Femur (tissue), 1 donor: ENCODE results near the gene EXOC2.

Experiments used
- DNase-seq: peaks from one replicate; pipeline ENCODE4 v3.0.0-alpha.2; 2017

Gene EXOC2

DNA sequence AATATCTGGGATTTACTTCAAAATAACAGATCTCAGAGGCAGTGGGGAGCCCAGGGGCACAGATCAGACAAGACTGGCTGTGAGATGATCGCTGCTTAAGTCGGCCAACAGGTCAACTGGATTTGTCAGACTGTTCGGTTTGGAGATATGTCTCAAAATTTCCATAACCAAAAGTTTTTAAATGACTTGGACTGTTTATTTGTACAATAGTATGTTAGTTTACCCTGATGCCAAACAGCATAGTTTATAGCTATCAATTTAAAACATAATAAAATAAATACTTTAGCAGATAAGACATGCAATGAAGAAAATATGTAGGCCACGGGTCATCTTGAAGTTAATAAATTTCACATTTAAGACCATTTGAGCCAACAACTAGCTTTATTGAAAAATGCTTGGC is 174.7 kb downstream of the EXOC2 start:
- DNase-seq = no peak

DNA sequence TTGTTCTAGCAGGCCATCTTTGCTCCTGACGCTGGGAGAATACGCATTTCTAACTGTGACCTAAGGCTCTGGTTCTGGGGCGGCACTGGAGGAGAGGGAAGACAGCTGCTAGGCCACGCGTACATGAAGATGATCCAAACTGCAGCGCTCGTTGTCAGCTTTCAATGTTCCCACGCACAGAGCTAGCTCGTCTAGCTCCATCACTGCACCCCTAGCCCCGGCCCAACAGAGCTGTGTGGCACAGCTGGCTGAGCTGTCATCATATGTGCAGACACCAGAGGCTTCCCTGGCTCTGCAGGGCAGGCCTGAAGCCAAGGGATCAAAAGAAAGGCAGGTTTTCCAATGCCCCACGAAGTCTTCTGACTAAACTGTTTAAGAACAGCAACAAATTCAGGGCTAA is 176.7 kb downstream of the EXOC2 start:
- no peak for DNase-seq

- DNase-seq = no peak
Observed at GRCh38 chr6:515267-515666, 177.7 kb downstream of the EXOC2 start.

- no peak for DNase-seq
Observed at GRCh38 chr6:514396-514978, 178.5 kb downstream of the EXOC2 start.

- DNase-seq = no peak
Observed at GRCh38 chr6:513961-514360, 179.0 kb downstream of the EXOC2 start.

DNA sequence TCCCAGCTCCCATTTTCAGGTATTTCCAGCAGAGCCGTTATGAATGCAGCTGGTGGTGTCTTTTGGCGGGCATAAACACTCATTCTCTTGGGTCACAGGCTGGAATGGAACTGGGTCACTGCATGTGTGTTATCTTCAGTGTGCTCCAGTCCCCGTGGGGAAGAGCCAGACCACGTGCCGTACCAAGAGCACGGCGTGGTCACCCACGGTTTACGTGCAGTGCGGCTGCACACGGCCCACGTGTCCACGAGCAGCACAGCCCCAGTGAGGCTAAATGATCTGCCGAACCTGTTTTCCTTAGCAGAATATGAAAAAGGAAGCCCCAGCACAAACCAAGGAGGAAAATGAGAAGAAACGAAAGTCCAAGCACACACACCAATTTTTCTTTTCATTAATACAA is 179.9 kb downstream of the EXOC2 start:
- DNase-seq = no peak

DNA sequence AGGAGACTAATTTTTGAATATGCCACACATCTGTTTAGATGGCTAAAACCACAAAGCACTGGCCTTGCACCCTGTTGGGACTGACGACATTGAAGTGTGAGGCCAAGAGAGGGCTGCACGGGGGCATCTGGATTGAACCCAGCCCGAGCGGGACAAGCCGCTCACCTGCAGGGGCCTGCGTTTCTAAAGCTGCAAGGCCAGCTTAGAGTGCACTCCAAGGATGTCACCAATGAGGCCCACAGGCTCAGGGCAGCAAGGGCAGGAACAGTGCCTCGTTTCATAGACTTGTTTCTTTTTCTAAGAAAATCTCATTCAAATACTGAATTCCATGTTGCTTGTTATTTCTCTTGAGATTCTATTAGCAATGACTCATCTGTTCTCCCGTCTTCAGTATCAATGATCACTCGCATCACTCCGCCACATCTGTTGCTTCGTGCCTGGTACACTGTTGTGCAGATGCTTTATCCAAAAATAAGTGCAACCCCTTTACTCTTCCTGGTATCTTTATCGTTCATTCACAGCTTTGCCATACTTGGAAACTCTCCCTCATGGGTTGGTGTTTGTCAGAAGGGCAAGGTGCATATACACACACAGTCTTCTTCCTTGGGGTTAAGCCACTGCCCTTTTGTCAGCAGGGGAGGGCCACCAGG is 181.3 kb downstream of the EXOC2 start:
- no peak for DNase-seq

DNA sequence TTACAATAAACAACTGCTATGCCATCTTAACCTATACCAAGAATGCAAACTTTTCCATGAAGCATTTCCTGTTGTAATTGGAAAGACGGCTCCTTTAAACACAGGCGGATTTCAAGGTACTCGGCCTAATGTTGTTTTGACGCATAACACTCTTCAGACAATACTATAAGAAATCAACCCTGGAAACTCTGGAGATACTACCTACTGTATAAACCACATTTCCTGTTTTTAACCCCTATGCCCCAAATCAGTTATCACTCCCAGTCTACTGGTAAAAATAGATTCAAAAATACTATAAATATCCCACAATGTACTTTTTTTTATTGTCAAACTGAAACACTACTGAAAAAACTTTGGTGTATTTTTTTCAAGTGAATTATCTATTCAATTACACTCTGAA is 183.3 kb downstream of the EXOC2 start:
- DNase-seq = no peak

DNA sequence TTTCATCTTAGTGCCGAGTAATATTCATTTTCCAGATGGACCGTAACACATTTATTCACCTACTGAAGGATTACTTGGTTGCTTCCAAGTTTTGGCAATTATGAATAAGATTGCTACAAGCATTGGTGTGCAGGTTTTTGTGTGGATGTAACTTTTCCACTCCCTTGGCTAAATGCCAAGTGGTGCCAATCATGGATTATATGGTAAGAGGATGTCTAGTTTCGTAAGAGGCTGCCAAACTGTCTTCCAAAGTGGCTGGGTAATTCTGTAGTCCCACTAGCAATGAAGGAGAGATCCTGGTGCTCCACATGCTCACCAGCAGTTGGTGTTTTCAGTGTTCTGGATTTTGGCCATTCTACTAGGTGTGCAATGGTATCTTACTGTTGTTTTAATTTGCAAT is 184.3 kb downstream of the EXOC2 start:
- DNase-seq = no peak

- no peak for DNase-seq
Observed at GRCh38 chr6:508006-508405, 184.9 kb downstream of the EXOC2 start.

- no peak for DNase-seq
Observed at GRCh38 chr6:506920-507622, 185.9 kb downstream of the EXOC2 start.

GRCh38 chr6:506508-506907 is 186.4 kb downstream of the EXOC2 start:
- no peak for DNase-seq

DNA sequence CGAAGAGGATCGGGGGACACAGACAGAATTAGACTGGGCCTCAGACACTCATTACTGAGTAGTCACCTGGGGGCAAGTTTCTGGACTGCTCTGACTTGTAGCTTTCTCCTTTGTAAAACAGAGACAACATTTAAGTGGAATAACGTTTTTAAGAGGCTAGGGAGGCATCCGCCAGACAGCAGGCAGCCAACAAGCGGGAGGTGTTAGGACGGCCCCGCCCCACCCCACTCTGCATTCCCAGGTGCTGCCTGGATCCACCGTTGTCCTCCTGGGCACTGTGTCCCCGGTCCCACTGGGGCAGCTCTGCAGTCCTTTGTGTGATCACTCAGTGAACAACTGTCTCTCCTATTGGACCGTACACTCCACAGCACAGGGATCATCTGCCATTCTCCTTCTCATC is 187.6 kb downstream of the EXOC2 start:
- DNase-seq = no peak

DNA sequence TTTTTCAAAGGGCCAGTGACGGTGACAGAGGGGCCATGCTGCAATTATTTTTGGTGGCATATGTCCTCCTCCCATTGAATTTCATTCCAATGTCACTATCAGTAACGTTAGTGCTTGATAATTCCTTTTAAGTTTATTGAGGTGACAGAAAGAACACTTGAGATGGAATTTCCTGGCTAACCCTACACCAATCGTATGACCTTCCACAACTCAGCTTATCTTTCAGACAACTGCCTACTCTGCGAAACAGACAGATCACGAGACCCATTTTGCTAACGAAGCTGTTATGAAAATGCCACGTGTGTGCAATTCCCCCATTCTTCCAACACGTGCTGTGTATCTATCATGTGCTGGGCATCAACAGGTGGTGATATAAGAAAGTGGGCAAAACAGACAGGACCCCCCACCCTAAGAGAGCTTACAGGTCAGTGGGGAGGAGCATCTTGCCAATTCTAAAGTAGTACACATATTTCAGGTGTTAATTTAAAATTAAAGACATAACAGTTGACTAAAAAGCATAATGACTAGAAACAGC is 188.4 kb downstream of the EXOC2 start:
- DNase-seq = no peak

GRCh38 chr6:503610-504362 is 189.2 kb downstream of the EXOC2 start:
- DNase-seq = no peak

GRCh38 chr6:502761-503160 is 190.2 kb downstream of the EXOC2 start:
- no peak for DNase-seq

DNA sequence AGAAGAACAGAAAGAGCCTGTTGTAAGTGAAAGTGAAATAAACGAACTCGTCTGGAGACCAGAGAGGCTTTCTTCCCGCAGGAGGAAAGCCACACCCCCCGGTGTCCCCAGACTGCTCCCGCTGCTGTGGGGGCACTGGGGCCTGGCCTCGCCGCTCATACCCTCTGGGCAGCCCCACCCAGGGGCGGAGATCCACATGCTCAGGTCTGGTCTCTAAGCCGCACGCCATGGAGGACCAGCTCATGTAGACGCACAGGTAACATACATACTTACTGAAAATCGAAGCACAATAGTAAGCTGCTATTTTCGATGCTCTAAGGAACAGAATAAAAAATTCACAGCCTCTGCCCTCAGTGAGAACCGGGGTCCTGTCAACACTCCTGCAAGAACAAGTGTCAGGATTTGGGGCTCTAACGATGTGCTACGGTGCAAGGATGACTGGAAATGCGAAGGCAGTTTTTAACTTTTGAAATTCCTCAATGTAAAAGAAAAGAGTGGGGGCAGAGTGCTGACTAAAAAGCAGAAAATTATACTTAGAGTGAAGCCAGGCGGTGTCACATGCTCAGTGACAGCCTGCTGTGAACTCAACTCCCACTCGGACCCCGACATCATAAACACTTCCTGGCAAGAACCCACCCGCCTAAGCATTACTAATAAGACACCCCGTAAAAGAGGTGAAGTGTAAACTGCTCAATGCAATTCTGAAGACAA is 190.9 kb downstream of the EXOC2 start:
- no peak for DNase-seq

- DNase-seq = no peak
Observed at GRCh38 chr6:499617-500016, 193.3 kb downstream of the EXOC2 start.

DNA sequence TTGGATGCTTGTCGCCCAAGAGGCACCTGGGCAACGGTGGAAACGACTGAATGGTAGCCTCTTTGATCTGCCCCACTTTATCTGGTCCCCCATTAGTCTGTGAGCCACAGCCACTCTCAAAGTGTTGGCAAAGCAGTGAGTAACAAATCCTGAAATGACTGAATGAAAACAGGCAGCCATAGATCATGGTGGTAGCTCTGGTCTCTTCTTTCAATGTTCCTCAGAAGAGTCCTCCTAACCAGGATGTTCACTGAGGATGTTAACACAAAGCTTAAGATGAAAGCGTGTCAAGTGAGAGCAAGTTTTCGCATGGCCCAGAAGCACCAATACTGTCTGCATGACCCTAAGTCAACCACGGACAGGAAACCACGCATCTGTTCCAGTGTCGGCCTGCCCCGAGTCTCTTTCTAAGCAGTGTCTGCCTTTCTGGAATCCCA is 194.1 kb downstream of the EXOC2 start:
- DNase-seq = no peak

GRCh38 chr6:497258-497657 is 195.7 kb downstream of the EXOC2 start:
- no peak for DNase-seq

- DNase-seq = no peak
Observed at GRCh38 chr6:496649-497048, 196.3 kb downstream of the EXOC2 start.

DNA sequence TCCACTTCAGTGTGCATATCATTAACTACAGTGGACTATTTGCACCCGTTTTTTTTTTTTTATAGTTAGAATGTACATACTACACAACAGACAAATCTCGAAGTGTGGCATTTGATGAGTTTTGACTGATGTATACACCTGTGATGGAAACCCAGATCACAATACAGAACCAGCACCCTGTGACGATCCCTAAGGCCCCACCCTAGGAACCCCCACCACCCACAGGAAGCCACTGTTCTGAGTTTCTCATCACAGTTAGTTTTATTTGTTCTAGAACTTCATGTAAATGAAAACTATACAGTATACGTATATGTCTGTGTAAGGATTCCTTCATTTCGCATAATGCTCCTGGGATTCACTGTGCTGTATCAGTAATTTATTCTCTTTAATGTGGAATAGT is 198.5 kb downstream of the EXOC2 start:
- DNase-seq = no peak

DNA sequence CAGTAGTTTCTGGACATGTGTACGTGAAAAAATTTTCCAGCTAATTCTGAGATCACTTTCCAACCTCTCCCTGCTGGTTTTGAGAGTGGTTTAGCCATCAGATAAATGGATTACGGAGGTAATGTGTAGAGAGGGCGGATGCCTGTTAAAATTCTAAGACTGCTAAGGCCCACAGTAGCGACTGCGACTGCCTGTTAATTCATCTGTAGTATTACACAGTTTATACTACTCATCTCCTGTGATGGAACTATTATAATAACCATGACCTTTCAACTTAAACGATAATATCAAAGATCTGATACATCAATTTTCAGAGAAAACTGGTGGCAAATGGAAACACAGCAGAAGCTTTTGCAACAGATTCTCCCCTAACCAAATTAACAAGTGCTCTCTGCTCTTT is 199.1 kb downstream of the EXOC2 start:
- DNase-seq = no peak
